GM12801 (cell line): Measurements from ENCODE around the gene KLF18.

Experiments used
- TF ChIP-seq, protein P1 (sequence below): IDR thresholded peaks from one replicate; pipeline ENCODE4 v1.5.1; 2011; ENCODE audit warnings: control low read depth; ENCODE audit not compliant: insufficient read length; ENCODE audit errors: extremely low read depth

The KLF18 gene

DNA sequence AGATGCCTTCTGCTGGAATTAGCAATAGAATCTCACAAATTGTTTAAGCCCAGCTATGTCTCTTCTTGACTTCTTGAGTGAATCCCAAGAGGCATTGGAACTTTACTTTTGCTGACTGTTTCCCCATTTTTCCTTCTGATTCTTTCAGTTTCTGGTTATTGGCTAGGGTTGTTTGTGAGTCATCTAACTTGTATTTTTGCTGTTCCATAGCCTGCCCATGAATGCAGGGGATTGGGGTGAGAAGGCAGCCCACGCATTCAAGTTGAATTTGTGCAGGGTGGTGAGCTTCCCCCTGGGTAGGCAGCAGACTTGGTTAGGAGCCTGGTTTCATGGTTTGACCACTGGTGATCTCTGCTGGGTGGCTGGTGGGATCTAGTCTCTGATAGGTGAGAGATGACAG is 33.2 kb downstream of the KLF18 start:
- TF ChIP-seq, protein P1, sequence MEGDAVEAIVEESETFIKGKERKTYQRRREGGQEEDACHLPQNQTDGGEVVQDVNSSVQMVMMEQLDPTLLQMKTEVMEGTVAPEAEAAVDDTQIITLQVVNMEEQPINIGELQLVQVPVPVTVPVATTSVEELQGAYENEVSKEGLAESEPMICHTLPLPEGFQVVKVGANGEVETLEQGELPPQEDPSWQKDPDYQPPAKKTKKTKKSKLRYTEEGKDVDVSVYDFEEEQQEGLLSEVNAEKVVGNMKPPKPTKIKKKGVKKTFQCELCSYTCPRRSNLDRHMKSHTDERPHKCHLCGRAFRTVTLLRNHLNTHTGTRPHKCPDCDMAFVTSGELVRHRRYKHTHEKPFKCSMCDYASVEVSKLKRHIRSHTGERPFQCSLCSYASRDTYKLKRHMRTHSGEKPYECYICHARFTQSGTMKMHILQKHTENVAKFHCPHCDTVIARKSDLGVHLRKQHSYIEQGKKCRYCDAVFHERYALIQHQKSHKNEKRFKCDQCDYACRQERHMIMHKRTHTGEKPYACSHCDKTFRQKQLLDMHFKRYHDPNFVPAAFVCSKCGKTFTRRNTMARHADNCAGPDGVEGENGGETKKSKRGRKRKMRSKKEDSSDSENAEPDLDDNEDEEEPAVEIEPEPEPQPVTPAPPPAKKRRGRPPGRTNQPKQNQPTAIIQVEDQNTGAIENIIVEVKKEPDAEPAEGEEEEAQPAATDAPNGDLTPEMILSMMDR, result no peak

DNA sequence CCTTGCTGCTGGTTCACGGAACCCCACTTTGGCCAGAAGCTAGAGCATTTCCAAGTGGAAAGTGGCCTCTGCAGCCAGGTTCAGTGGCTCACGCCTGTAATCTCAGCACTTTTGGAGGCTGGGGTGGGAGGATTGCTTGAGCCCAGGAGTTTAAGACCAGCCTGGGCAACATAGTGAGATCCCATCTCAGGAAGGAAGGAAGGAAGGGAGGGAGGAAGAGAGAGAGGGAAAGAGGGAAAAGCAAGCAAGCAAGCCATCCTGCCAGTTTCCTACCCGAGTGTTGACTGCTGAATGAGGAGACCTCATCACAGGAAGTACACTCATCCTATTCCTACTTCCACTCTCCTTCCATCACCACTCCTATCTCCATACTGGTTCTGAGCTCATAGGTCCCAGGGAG is 35.6 kb downstream of the KLF18 start:
- TF ChIP-seq, protein P1, result no peak

- TF ChIP-seq, protein P1, result no peak
These were observed 37.9 kb downstream of the KLF18 start for GRCh38 chr1:44103270-44104131.

GRCh38 chr1:44101328-44101727 is 40.1 kb downstream of the KLF18 start:
- TF ChIP-seq, protein P1, result no peak

GRCh38 chr1:44100183-44100868 is 41.1 kb downstream of the KLF18 start:
- TF ChIP-seq, protein P1, result no peak

GRCh38 chr1:44094047-44094446 is 47.4 kb downstream of the KLF18 start:
- TF ChIP-seq, protein P1, result no peak

DNA sequence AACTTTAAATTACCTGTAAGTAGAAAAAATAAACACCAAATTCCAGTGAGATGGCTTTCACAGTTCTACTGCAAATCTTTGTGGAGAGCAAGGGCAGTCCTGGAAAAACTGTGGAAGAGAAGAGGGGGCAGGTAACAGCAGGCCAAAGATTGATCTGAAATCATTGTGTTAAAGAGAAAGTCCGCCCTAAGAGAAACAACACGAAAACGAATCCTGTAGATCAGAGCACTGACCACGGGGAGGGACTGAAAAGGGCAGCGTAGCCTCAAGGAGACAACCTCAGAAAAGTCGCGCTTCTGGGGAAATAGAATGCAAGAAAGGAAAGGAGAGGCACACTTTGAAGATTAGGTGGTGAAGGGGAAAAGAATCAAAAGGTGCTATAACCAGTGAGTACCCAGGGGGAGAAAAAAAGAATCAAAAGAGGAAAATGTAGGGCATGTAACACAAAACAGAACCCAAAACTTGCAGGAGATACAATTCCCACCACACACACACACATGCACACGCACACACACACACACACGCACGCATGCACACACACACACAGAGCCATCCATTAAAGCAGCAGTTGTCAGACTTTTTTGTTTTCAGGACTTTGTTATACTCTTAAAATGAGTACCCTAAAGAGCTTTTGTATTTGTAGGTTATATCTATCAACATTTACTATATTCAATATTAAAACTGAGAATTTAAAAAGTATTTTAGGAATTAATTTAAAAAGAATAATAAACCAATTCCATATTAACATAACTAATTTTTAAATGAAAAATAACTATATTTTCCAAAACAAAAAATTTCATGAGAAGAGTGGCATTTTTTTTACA is 50.8 kb downstream of the KLF18 start:
- TF ChIP-seq, protein P1, result no peak
